OCI-LY1 (cell line): Measurements from ENCODE around the gene ST3GAL5.

Experiments used
- H2AFZ ChIP-seq: fragments of 200-600 bp; sonication (generic), shearing (Covaris generic); 2 replicates; pipeline ENCODE4 v1.6.0; 2014; ENCODE audit warnings: antibody characterized with exemption, mild to moderate bottlenecking, low read length
- H3F3A ChIP-seq: fragments of 200-600 bp; sonication (generic), shearing (Covaris generic); 2 replicates; pipeline ENCODE4 v1.6.0; 2014; ENCODE audit warnings: mild to moderate bottlenecking, antibody characterized with exemption, low read length, moderate library complexity; ENCODE audit not compliant: insufficient read depth
- H3K27ac ChIP-seq: fragments of 200-600 bp; sonication (generic); 2 replicates; pipeline ENCODE4 v1.5.1; 2014; ENCODE audit warnings: low read length, mixed run types, mild to moderate bottlenecking, low read depth; ENCODE audit not compliant: poor library complexity, severe bottlenecking
- H3K27me3 ChIP-seq: fragments of 200-600 bp; sonication (generic); 2 replicates; pipeline ENCODE4 v1.6.0; 2014; ENCODE audit warnings: antibody characterized with exemption, mild to moderate bottlenecking, low read length, moderate library complexity; ENCODE audit not compliant: insufficient read depth
- H3K36me3 ChIP-seq: fragments of 200-600 bp; sonication (generic); 2 replicates; pipeline ENCODE4 v1.6.1; 2014; ENCODE audit warnings: mild to moderate bottlenecking, antibody characterized with exemption, low read length, moderate library complexity, mixed read lengths; ENCODE audit not compliant: insufficient read depth
- H3K4me1 ChIP-seq: fragments of 200-600 bp; sonication (generic); 2 replicates; pipeline ENCODE4 v1.5.1; 2014; ENCODE audit warnings: mild to moderate bottlenecking, low read length, moderate library complexity; ENCODE audit not compliant: insufficient read depth, severe bottlenecking
- H3K4me2 ChIP-seq: fragments of 200-600 bp; sonication (generic), shearing (Covaris generic); 2 replicates; pipeline ENCODE4 v1.6.1; 2014; ENCODE audit warnings: low read length
- H3K4me3 ChIP-seq: fragments of 200-600 bp; sonication (generic); 2 replicates; pipeline ENCODE4 v1.5.1; 2014; ENCODE audit warnings: low read length, low read depth, mild to moderate bottlenecking, mixed read lengths; ENCODE audit not compliant: poor library complexity, severe bottlenecking
- H3K79me2 ChIP-seq: fragments of 200-600 bp; shearing (Covaris generic); 2 replicates; pipeline ENCODE4 v1.6.1; 2016; ENCODE audit warnings: mixed run types, low read length, mixed read lengths; ENCODE audit not compliant: insufficient read depth
- H3K9ac ChIP-seq: fragments of 200-600 bp; sonication (generic), shearing (Covaris generic); 2 replicates; pipeline ENCODE4 v1.6.1; 2014; ENCODE audit warnings: mild to moderate bottlenecking, low read length, mixed read lengths
- H3K9me2 ChIP-seq: fragments of 200-600 bp; sonication (generic), shearing (Covaris generic); 2 replicates; pipeline ENCODE4 v1.6.1; 2014; ENCODE audit warnings: low read depth, mild to moderate bottlenecking, low read length, mixed read lengths
- H3K9me3 ChIP-seq: fragments of 200-600 bp; shearing (Covaris generic); 2 replicates; pipeline ENCODE4 v1.6.1; 2014; ENCODE audit warnings: low read length, mixed read lengths
- H4K20me1 ChIP-seq: fragments of 200-600 bp; sonication (generic), shearing (Covaris generic); 2 replicates; pipeline ENCODE4 v1.6.0; 2016; ENCODE audit warnings: mild to moderate bottlenecking, low read length; ENCODE audit not compliant: insufficient read depth
- CTCF ChIP-seq: fragments of 200-600 bp; sonication (generic), shearing (Covaris generic); IDR thresholded peaks from 2 replicates; pipeline ENCODE4 v1.5.1; 2017; ENCODE audit warnings: mild to moderate bottlenecking, antibody characterized with exemption, low read length, moderate library complexity, mixed read lengths
- EZH2 ChIP-seq: fragments of 200-600 bp; sonication (generic), shearing (Covaris generic); IDR thresholded peaks from 2 replicates; pipeline ENCODE4 v1.8.0; 2017; ENCODE audit warnings: borderline replicate concordance, mixed run types, mild to moderate bottlenecking, antibody characterized with exemption, low read length, moderate library complexity, mixed read lengths

The ST3GAL5 gene

GRCh38 chr2:85878719-85879370, 9.9 kb downstream of the ST3GAL5 start:
- Histone ChIP-seq H3K4me2 (no peak overlapping the region), H3K79me2 (no peaks in the 10 kb centered on the region)

GRCh38 chr2:85875350-85876050, 13.3 kb downstream of the ST3GAL5 start:
- Histone ChIP-seq H4K20me1 (no peaks in the 10 kb centered on the region), H3K79me2 (no peaks in the 10 kb centered on the region), H3K36me3 (no peaks in the 10 kb centered on the region), H3K9ac (no peak overlapping the region), H3K27me3 (no peaks in the 10 kb centered on the region), H3K9me3 (no peaks in the 10 kb centered on the region), H3F3A (no peaks in the 10 kb centered on the region), H3K4me2 (no peak overlapping the region), H2AFZ (no peak overlapping the region), H3K4me3 (no peak overlapping the region), H3K9me2 (no peaks in the 10 kb centered on the region), H3K4me1 (no peaks in the 10 kb centered on the region), H3K27ac (no peak overlapping the region)
- TF ChIP-seq EZH2 (no peak), CTCF (no peak)

More at GRCh38 chr2:85878719-85879370, 9.9 kb downstream of the ST3GAL5 start:
- Histone ChIP-seq H3K27ac (no peak overlapping the region), H3K36me3 (no peaks in the 10 kb centered on the region; the same call in 1 of the 2 replicates), H4K20me1 (no peaks in the 10 kb centered on the region), H3K4me3 (no peak overlapping the region), H3K9me3 (peaks cover 6% of the 10 kb centered on the region; the same call in 1 of the 2 replicates), H3K27me3 (no peaks in the 10 kb centered on the region), H3F3A (no peaks in the 10 kb centered on the region), H2AFZ (no peak overlapping the region), H3K9me2 (no peaks in the 10 kb centered on the region), H3K4me1 (no peaks in the 10 kb centered on the region), H3K9ac (no peak overlapping the region)
- no peak for TF ChIP-seq CTCF
- no peak for TF ChIP-seq EZH2

GRCh38 chr2:85873679-85874078, 15.1 kb downstream of the ST3GAL5 start:
- no peaks in the 10 kb centered on the region for H3K9me2 ChIP-seq
- no peak overlapping the region for H3K4me2 ChIP-seq
- H2AFZ ChIP-seq: no peak overlapping the region
- no peaks in the 10 kb centered on the region for H3K79me2 ChIP-seq
- H4K20me1 ChIP-seq: no peaks in the 10 kb centered on the region
- H3K9ac ChIP-seq: no peak overlapping the region
- H3F3A ChIP-seq: no peaks in the 10 kb centered on the region
- no peaks in the 10 kb centered on the region for H3K27me3 ChIP-seq
- no peak overlapping the region for H3K4me3 ChIP-seq
- H3K36me3 ChIP-seq: no peaks in the 10 kb centered on the region
- peak; percentile 15; the same call in 1 of the 2 replicates for TF ChIP-seq CTCF
- TF ChIP-seq EZH2: no peak
- no peaks in the 10 kb centered on the region for H3K4me1 ChIP-seq
- H3K9me3 ChIP-seq: no peaks in the 10 kb centered on the region
- no peak overlapping the region for H3K27ac ChIP-seq
